ENCODE results near the gene PAGE5.

- TF ChIP-seq CTCF (conservative IDR thresholded peaks at IDR 0.05) (no peak), EZH2 (IDR thresholded peaks at IDR 0.05; ENCODE audit: low read depth) (no peak)
Observed at GRCh38 chrX:55240788-55241340, 20.7 kb downstream of the PAGE5 start.

All from PC-9 (cell line).